Upper lobe of left lung (tissue), 4 donors: ENCODE measurements around the gene TXNIP.

Experiments
- CTCF ChIP-seq, 6 experiments: fragments of 450-650 bp in 4 of 6; fragments of 200-600 bp in 2 of 6; sonication (generic) in 2 of 6; IDR thresholded peaks; one replicate each; pipeline ENCODE4 v1.5.1; 2016 to 2019; ENCODE audit warnings: antibody characterized with exemption in 6 of 6
- EP300 ChIP-seq, 4 donors: sonication (generic); formaldehyde crosslinking; IDR thresholded peaks; one replicate each; pipeline ENCODE4 v1.5.1; 2017; ENCODE audit warnings: antibody characterized with exemption in 4 of 4, control low read depth in 2 of 4
- POLR2A ChIP-seq, 4 donors: fragments of 450-650 bp; IDR thresholded peaks; one replicate each; pipeline ENCODE4 v1.5.1; 2016 to 2017; ENCODE audit warnings: antibody characterized with exemption in 4 of 4, mild to moderate bottlenecking in 2 of 4

- no peak for TF ChIP-seq POLR2A (IDR thresholded peaks at IDR 0.05)
- TF ChIP-seq CTCF (IDR thresholded peaks at IDR 0.05) = no peak
- TF ChIP-seq EP300 (IDR thresholded peaks at IDR 0.05) = no peak
Measured at GRCh38 chr1:145959333-145959732, 37.0 kb downstream of the TXNIP start.
